ENCODE data around the gene FAM222B.

- TF ChIP-seq CTCF (conservative IDR thresholded peaks at IDR 0.05 in 1 of 2, IDR thresholded peaks at IDR 0.05 in 1 of 2; ENCODE audit: extremely low read depth in 1 of 2, insufficient read depth in 1 of 2, low read depth in 1 of 2, low read length in 2 of 2) (no peak), EZH2 (IDR thresholded peaks at IDR 0.05; ENCODE audit: borderline replicate concordance, low read length) (no peak)
These were observed 77.6 kb downstream of the FAM222B start for GRCh38 chr17:28765038-28765437.

Measured in mammary epithelial cell (primary cell).